ENCODE results near the gene GATM.
"Not testable (repeated sequence)": the region's sequence is repeated elsewhere in the genome, so short reads cannot be mapped to it uniquely, and the experiment has no call there.

Gene GATM

GRCh38 chr15:45387380-45388007, 9.2 kb upstream of the GATM start:
- no peak for DNase-seq

GRCh38 chr15:45386974-45387373, 8.6 kb upstream of the GATM start:
- no peak for DNase-seq

- DNase-seq, result no peak
Observed at GRCh38 chr15:45386420-45386819, 8.1 kb upstream of the GATM start.

- DNase-seq, result no peak
Observed at GRCh38 chr15:45385590-45385989, 7.2 kb upstream of the GATM start.

- DNase-seq, result no peak
Observed at GRCh38 chr15:45384700-45385099, 6.4 kb upstream of the GATM start.

- DNase-seq, result no peak
Observed at GRCh38 chr15:45378913-45379262, 544 bp upstream of the GATM start.

GRCh38 chr15:45377609-45378148, 665 bp downstream of the GATM start:
- no peak for DNase-seq

GRCh38 chr15:45376967-45377608, 1.3 kb downstream of the GATM start:
- DNase-seq, result no peak

- no peak for DNase-seq
Observed at GRCh38 chr15:45376300-45376928, 1.9 kb downstream of the GATM start.

GRCh38 chr15:45375836-45376235, 2.5 kb downstream of the GATM start:
- DNase-seq, result no peak

- no peak for DNase-seq
Observed at GRCh38 chr15:45373976-45374375, 4.4 kb downstream of the GATM start.

GRCh38 chr15:45372041-45372995, 6.0 kb downstream of the GATM start:
- no peak for DNase-seq

- no peak for DNase-seq
Observed at GRCh38 chr15:45371546-45371945, 6.8 kb downstream of the GATM start.

GRCh38 chr15:45370042-45370441, 8.3 kb downstream of the GATM start:
- not testable (repeated sequence) for DNase-seq

- not testable (repeated sequence) for DNase-seq
Observed at GRCh38 chr15:45367222-45367621, 11.1 kb downstream of the GATM start.

GRCh38 chr15:45364271-45364670, 14.1 kb downstream of the GATM start:
- DNase-seq, result no peak

GRCh38 chr15:45363801-45364200, 14.5 kb downstream of the GATM start:
- DNase-seq, result no peak

- DNase-seq, result no peak
Observed at GRCh38 chr15:45363334-45363733, 15.0 kb downstream of the GATM start.

GRCh38 chr15:45362419-45362818, 15.9 kb downstream of the GATM start:
- no peak for DNase-seq

- no peak for DNase-seq
Observed at GRCh38 chr15:45361878-45362277, 16.5 kb downstream of the GATM start.

- DNase-seq, result no peak
Observed at GRCh38 chr15:45355860-45356259, 22.5 kb downstream of the GATM start.

- no peak for DNase-seq
Observed at GRCh38 chr15:45354711-45355110, 23.6 kb downstream of the GATM start.

GRCh38 chr15:45351227-45351626, 27.1 kb downstream of the GATM start:
- DNase-seq, result no peak

Data from NCI-H774 (cell line).